ENCODE measurements around the gene POFUT1. TPM values are rescaled to one million over a fixed set of nuclear protein-coding genes. Genes with fewer than 3 reads are reported as not detected.
A peak's percentile ranks its signal among the peaks of the same experiment; 100 is the strongest.

Gene POFUT1
- total RNA-seq (2014; rRNA removed) (41.9 and 56.3 TPM in 2 replicates), Bru-seq, nascent RNA (percentile 81 among the genes with signal in this experiment), BruChase-seq, experiment 1, labeled RNA remaining after a 6-hour chase (percentile 87 among the genes with signal in this experiment), BruChase-seq, experiment 2, labeled RNA remaining after a 2-hour chase (percentile 80 among the genes with signal in this experiment)
- long read RNA-seq, full-length matches to known transcripts: 67 of 144 reads
- long read RNA-seq, partial matches to known transcripts: 14 of 144 reads
- long read RNA-seq, other reads (novel, unspliced or antisense): 63 of 144 reads

DNA sequence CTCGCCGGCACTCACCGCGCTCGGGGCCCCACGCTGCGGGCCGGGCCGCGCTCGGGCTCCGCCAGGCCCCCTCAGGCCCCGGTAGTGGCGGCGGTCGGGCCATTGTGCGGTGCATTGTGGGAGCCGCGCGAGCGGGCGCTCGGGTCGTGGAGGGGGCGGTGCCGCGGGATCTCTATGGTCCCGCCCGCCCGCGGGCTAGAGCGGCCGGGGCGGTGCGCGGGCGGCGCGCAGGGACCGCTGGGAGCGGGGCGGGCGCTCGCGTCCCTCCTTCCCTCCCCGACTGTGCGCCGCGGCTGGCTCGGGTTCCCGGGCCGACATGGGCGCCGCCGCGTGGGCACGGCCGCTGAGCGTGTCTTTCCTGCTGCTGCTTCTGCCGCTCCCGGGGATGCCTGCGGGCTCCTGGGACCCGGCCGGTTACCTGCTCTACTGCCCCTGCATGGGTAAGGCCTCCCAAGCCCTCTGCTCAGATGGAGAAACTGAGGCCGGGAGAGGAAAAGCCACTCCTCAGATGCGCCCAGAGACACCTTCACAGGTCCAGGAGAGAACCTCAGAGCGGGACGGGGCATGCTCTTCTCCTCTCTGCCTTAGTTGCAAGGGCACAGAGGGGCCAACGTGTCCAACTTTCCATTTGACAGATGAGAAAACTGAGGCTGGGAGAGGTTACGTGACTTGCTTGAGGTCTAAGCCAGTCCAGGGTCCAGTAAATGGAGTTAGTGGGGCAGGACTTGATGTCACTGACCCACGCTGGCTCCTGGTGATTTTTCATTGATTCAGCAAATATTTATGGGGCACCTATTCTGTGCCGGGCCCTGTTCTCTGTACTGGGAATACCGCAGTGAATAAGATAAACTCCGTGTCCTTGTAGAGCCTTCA, at the start of gene POFUT1, which contains the start of gene PLAGL2:
POFUT1 (plus strand) TSS at position 255 of the 873 bp plus-strand sequence; CDS start at position 317, 62 bp downstream.
PLAGL2 (minus strand) TSS at position 118 of the 873 bp plus-strand sequence. CDS start 5,565 bp downstream, outside the sequence.
- H3K79me2 ChIP-seq (ENCODE audit: low read length): peaks cover 85% of the 10 kb centered on the region
- peak within 1 kb of the TSS; percentile 27 for H3K27ac ChIP-seq (ENCODE audit: low read length)
- H3F3A ChIP-seq (ENCODE audit: low read length, unreplicated experiment): no peaks in the 10 kb centered on the region
- H3K4me2 ChIP-seq (ENCODE audit: low read length): peak within 1 kb of the TSS; percentile 97
- TSS peak; percentile 70 for BruUV-seq (replicated peaks)
- peaks cover 24% of the 10 kb centered on the region; the same call in 1 of the 2 replicates for H4K20me1 ChIP-seq (ENCODE audit: low read length)
- intact Hi-C loops (cut with micrococcal nuclease): loop anchor here (5.0 to 10.0 kb wide), 3 partner anchors 49 to 147 kb away; partner anchors contain the start of gene ASXL1
- peak within 1 kb of the TSS; percentile 99 for H3K9ac ChIP-seq (ENCODE audit: low read length)
- peak within 1 kb of the TSS; percentile 89 for H2AFZ ChIP-seq (ENCODE audit: low read length)
- peak within 1 kb of the TSS; percentile 97 for H3K4me3 ChIP-seq (ENCODE audit: low read length)
- ATAC-seq (peak; percentile 97), DNase-seq (peak; percentile 92)
- no peaks in the 10 kb centered on the region for H3K9me3 ChIP-seq (ENCODE audit: low read length)
- H3K36me3 ChIP-seq (ENCODE audit: low read depth, low read length): peaks cover 9% of the 10 kb centered on the region; the same call in 1 of the 2 replicates
- no peaks in the 10 kb centered on the region for H3K9me2 ChIP-seq (replicated peaks; ENCODE audit: low read length)
- POLR2A ChIA-PET (ENCODE audit: unreplicated experiment): no interaction called here
- TF ChIP-seq EZH2 (IDR thresholded peaks at IDR 0.05; ENCODE audit: low read length, unreplicated experiment) (no peak), EZH2phosphoT487 (IDR thresholded peaks at IDR 0.05; ENCODE audit: borderline replicate concordance, low read length) (no peak)
- TF ChIP-seq, protein P1, sequence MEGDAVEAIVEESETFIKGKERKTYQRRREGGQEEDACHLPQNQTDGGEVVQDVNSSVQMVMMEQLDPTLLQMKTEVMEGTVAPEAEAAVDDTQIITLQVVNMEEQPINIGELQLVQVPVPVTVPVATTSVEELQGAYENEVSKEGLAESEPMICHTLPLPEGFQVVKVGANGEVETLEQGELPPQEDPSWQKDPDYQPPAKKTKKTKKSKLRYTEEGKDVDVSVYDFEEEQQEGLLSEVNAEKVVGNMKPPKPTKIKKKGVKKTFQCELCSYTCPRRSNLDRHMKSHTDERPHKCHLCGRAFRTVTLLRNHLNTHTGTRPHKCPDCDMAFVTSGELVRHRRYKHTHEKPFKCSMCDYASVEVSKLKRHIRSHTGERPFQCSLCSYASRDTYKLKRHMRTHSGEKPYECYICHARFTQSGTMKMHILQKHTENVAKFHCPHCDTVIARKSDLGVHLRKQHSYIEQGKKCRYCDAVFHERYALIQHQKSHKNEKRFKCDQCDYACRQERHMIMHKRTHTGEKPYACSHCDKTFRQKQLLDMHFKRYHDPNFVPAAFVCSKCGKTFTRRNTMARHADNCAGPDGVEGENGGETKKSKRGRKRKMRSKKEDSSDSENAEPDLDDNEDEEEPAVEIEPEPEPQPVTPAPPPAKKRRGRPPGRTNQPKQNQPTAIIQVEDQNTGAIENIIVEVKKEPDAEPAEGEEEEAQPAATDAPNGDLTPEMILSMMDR (conservative IDR thresholded peaks at IDR 0.05; ENCODE audit: low read depth, low read length): peak; percentile 34; the same call in 1 of the 2 replicates
- CTCF ChIA-PET: no interaction called here
- peaks cover 42% of the 10 kb centered on the region for H3K4me1 ChIP-seq (ENCODE audit: insufficient read depth, low read length)
- H3K27me3 ChIP-seq (ENCODE audit: low read length): no peaks in the 10 kb centered on the region

DNA sequence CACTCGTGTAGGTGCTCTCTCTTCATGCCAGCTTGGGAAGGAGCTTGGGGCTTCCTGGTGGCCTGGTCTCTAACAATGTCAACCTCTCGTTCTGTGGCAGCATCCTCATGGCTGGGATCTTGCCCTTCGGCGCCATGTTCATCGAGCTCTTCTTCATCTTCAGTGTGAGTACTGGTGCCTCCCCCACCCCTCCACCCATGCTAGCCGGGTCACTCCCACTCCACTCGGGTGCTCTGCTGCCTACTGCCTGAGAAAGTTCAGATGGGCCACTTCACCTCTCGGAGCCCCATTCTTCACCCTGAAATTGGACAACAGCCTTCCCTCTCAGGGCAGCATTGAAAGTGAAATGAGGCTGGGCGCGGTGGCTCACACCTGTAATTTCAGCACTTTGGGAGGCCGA, 49.3 kb upstream of the POFUT1 start:
- CTCF ChIA-PET: no interaction called here
- H2AFZ ChIP-seq (ENCODE audit: low read length): no peak overlapping the region
- peaks cover 42% of the 10 kb centered on the region for H3K36me3 ChIP-seq (ENCODE audit: low read depth, low read length)

More for the DNA sequence above, 49.3 kb upstream of the POFUT1 start:
- ATAC-seq: no peak
- Histone ChIP-seq H3K9me3 (ENCODE audit: low read length) (no peaks in the 10 kb centered on the region), H3K9me2 (replicated peaks; ENCODE audit: low read length) (no peaks in the 10 kb centered on the region), H3K79me2 (ENCODE audit: low read length) (no peaks in the 10 kb centered on the region), H3K4me2 (ENCODE audit: low read length) (no peak overlapping the region), H3K27ac (ENCODE audit: low read length) (no peak overlapping the region), H3K4me1 (ENCODE audit: insufficient read depth, low read length) (peaks cover 13% of the 10 kb centered on the region), H3K27me3 (ENCODE audit: low read length) (no peaks in the 10 kb centered on the region), H3F3A (ENCODE audit: low read length, unreplicated experiment) (no peaks in the 10 kb centered on the region), H4K20me1 (ENCODE audit: low read length) (no peaks in the 10 kb centered on the region), H3K9ac (ENCODE audit: low read length) (no peak overlapping the region), H3K4me3 (ENCODE audit: low read length) (no peak overlapping the region)
- TF ChIP-seq, protein P1 (conservative IDR thresholded peaks at IDR 0.05; ENCODE audit: low read depth, low read length): no peak
- no peak for TF ChIP-seq EZH2 (IDR thresholded peaks at IDR 0.05; ENCODE audit: low read length, unreplicated experiment)
- DNase-seq: no peak
- POLR2A ChIA-PET (ENCODE audit: unreplicated experiment): no interaction called here
- intact Hi-C loops (cut with micrococcal nuclease): no loop called here
- BruUV-seq (replicated peaks): no TSS peak
